Ovary (tissue), 9 donors: Measurements from ENCODE around the gene IGSF5. TPM values are rescaled to one million over a fixed set of nuclear protein-coding genes. Genes with fewer than 3 reads are reported as not detected.

ENCODE experiments used
- DNase-seq, 5 donors: peaks; one replicate each; pipeline ENCODE4 v3.0.0-alpha.2; 2019 to 2020
- H3K27ac ChIP-seq, 2 donors: fragments of 200-600 bp; one replicate each; pipeline versions ENCODE4 v1.5.1 to v1.8.0; 2019 to 2022
- H3K27me3 ChIP-seq: fragments of 200-600 bp; one replicate; pipeline ENCODE4 v1.8.0; 2022
- H3K36me3 ChIP-seq: fragments of 200-600 bp; sonication (generic); one replicate; pipeline ENCODE4 v1.5.1; 2019
- H3K4me1 ChIP-seq: one replicate; pipeline ENCODE4 v1.8.1; 2013; ENCODE audit warnings: mild to moderate bottlenecking, moderate library complexity; ENCODE audit not compliant: insufficient read depth
- H3K4me3 ChIP-seq: fragments of 200-600 bp; sonication (generic); one replicate; pipeline ENCODE4 v1.5.1; 2017
- H3K9me3 ChIP-seq, 2 donors: fragments of 200-600 bp in 1 of 2; sonication (generic) in 1 of 2; one replicate each; pipeline versions ENCODE4 v1.5.1 to v1.8.1; 2013 to 2019; ENCODE audit warnings: mild to moderate bottlenecking in 1 of 2, moderate library complexity in 1 of 2
- CTCF ChIP-seq, 3 donors: fragments of 450-650 bp in 2 of 3; fragments of 200-600 bp in 1 of 3; IDR thresholded peaks; one replicate each; pipeline versions ENCODE4 v1.5.1 to v1.8.0; 2016 to 2022; ENCODE audit warnings: antibody characterized with exemption in 3 of 3, mild to moderate bottlenecking in 1 of 3
- EP300 ChIP-seq: sonication (generic); formaldehyde crosslinking; IDR thresholded peaks from one replicate; pipeline ENCODE4 v1.6.1; 2017; ENCODE audit warnings: antibody characterized with exemption
- POLR2A ChIP-seq: fragments of 450-650 bp; IDR thresholded peaks from one replicate; pipeline ENCODE4 v1.6.1; 2017; ENCODE audit warnings: antibody characterized with exemption, mild to moderate bottlenecking, moderate library complexity
- WGBS, 3 donors: extraction: QIAGEN DNeasy Blood & Tissue Kit in 1 of 3; methylation state at CpG; one replicate each; pipeline versions ENCODE4 v1.1.5 to v1.1.7; 2013 to 2017; 5-methylcytosine and 5-hydroxymethylcytosine counted together
- intact Hi-C, 4 donors: fragments of 100-400 bp; cut with DNase I; formaldehyde crosslinking; loops; one replicate each; pipeline versions ENCODE4 v1.11.0 to v1.15.1; 2022 to 2023
- polyA plus RNA-seq, 2 donors: library from polyadenylated mRNA; stranded (reverse); fragments of 200-250 nt in 1 of 2; fragments of 350-450 nt in 1 of 2; fragmentation: Illumina TruSeq in 1 of 2; extraction: RNeasy Lipid Tissue Mini Kit (QIAGEN cat#74804) in 1 of 2; gene quantifications; one replicate each; pipeline ENCODE4 v1.2.3, GENCODE V29; 2013 to 2014
- total RNA-seq, 7 donors: library from RNA; depleted of rRNA in 2 of 7; stranded (reverse); fragments of >200 nt in 2 of 7; fragmentation: NEBNext Ultra II Directional in 3 of 7; extraction: Animal tissue kit (Norgen Biotek cat#: 25700) in 3 of 7; gene quantifications; one replicate each; pipeline versions ENCODE4 v1.1.0 to v1.2.4, GENCODE V29; 2016 to 2023
- donor health status: DM: no; HTN: no; CAD: no; lungs with moderate emphysema.
- donor health status: DM: no; HTN: no; CAD: no.
- donor health status: Bipolar disorder and iron deficiency.
- donor health status: DM: yes; HTN: yes; CAD: no.
- donor health status: DM: no; HTN: no; CAD: no.
- donor health status: DM: yes; HTN: yes; CAD: no.

IGSF5 gene
- total and polyA plus RNA-seq, 9 donors = 0.16 to 0.72 (median 0.45) TPM; not detected in 2

DNA sequence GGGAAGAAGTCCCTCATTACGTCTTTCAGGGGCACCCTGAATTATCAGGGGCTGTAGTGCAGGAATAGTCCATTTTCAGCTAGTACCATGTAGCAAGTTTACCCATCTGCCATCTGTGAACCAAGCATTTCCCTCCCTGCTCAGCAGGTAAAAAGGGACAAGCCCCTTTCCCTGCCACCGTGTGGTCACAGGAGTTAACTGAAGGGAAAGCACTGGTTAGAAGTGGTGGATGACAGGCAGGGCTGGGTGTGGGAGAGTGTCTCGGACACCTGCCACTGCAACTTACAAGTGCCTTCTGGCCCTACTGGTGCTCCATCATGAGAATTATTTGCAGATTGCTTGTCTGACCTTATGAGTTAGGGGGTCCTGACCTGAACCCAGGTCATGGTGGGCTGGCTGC is 32.0 kb upstream of the IGSF5 start:
- WGBS, 3 donors = 70 to 80% (median 76%) methylated on average over 3 of the region's 3 CpGs
- Histone ChIP-seq H3K36me3 (no peaks in the 10 kb centered on the region), H3K27me3 (no peaks in the 10 kb centered on the region), H3K4me1 (no peaks in the 10 kb centered on the region), H3K9me3 (no peaks in the 10 kb centered on the region), H3K27ac (no peak overlapping the region), H3K4me3 (no peak overlapping the region)
- TF ChIP-seq CTCF (IDR thresholded peaks at IDR 0.05) = no peak
- TF ChIP-seq EP300 = no peak
- TF ChIP-seq POLR2A = no peak
- intact Hi-C loops = loop anchor here in 2 of 4 donors (10.0 kb wide), 1 partner anchor 198 kb away; no protein-coding TSS in a partner anchor
- no peak for DNase-seq

GRCh38 chr21:39713905-39714304 is 31.1 kb upstream of the IGSF5 start:
- peak in 2 of 5 donors; percentile 21 to 40 for DNase-seq
- Histone ChIP-seq H3K27ac (no peak overlapping the region), H3K36me3 (no peaks in the 10 kb centered on the region), H3K4me1 (no peaks in the 10 kb centered on the region), H3K9me3 (no peaks in the 10 kb centered on the region), H3K4me3 (no peak overlapping the region), H3K27me3 (no peaks in the 10 kb centered on the region)
- intact Hi-C loops = loop anchor here in 2 of 4 donors (10.0 kb wide), 1 partner anchor 199 kb away; no protein-coding TSS in a partner anchor
- 12 to 14% (median 13%) methylated on average over 7 of the region's 7 CpGs for WGBS, 3 donors
- TF ChIP-seq POLR2A (no peak), EP300 (no peak), CTCF (IDR thresholded peaks at IDR 0.05) (no peak)

GRCh38 chr21:39714331-39714730 is 30.7 kb upstream of the IGSF5 start:
- H3K27ac ChIP-seq = no peak overlapping the region
- no peak for TF ChIP-seq POLR2A
- no peak for TF ChIP-seq EP300
- TF ChIP-seq CTCF (IDR thresholded peaks at IDR 0.05) = no peak
- H3K4me1 ChIP-seq = no peaks in the 10 kb centered on the region
- no peak for DNase-seq
- H3K4me3 ChIP-seq = no peak overlapping the region
- H3K9me3 ChIP-seq = no peaks in the 10 kb centered on the region
- WGBS, 3 donors = 76 to 90% (median 88%) methylated on average over 1 of the region's 1 CpG
- intact Hi-C loops = loop anchor here in 2 of 4 donors (10.0 kb wide), 1 partner anchor 200 kb away; no protein-coding TSS in a partner anchor
- no peaks in the 10 kb centered on the region for H3K27me3 ChIP-seq
- H3K36me3 ChIP-seq = no peaks in the 10 kb centered on the region

DNA sequence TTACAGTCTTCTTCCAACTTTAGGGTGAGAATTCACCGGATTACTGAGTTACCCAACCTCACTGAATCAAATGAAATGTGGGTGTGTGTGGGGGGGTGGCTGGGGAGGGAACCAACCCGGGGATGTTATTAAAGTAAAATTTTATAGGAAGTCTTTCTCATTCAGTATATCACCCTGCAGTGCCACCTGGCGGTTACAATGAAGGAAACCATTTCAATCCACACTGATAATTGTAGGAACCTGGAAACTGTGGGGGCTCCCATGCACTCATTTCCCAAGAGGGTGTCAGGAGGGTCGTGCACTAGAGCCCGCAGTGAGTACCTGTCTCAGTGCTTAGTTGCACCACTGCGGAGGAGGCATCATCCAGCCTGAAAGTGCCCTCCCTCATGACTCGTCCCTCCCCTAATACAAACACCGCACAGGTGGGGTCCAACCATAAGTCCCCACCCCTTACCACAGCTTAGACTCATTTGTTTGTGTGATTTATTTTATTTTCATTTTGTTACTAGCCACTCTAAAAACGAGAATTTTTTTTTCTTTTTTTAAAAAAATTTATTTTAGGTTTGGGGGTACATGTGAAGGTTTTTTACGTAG is 29.1 kb upstream of the IGSF5 start:
- DNase-seq = peak; percentile 20 to 43 (median 28)
- Histone ChIP-seq H3K27me3 (no peaks in the 10 kb centered on the region), H3K36me3 (no peaks in the 10 kb centered on the region), H3K27ac (no peak overlapping the region), H3K9me3 (no peaks in the 10 kb centered on the region), H3K4me3 (no peak overlapping the region), H3K4me1 (no peaks in the 10 kb centered on the region)
- intact Hi-C loops = loop anchor here in 3 of 4 donors (5.0 to 10.0 kb wide), 2 partner anchors 194 to 201 kb away; no protein-coding TSS in a partner anchor
- 28 to 31% (median 28%) methylated on average over 10 of the region's 10 CpGs for WGBS, 3 donors
- TF ChIP-seq CTCF (IDR thresholded peaks at IDR 0.05) (no peak), POLR2A (no peak), EP300 (no peak)
